ENCODE results near the gene TSPAN14. TPM values are rescaled to one million over a fixed set of nuclear protein-coding genes. Genes with fewer than 3 reads are reported as not detected.

The TSPAN14 gene
- total RNA-seq, 1 experiment from 2014 or later: 46.8 TPM

DNA sequence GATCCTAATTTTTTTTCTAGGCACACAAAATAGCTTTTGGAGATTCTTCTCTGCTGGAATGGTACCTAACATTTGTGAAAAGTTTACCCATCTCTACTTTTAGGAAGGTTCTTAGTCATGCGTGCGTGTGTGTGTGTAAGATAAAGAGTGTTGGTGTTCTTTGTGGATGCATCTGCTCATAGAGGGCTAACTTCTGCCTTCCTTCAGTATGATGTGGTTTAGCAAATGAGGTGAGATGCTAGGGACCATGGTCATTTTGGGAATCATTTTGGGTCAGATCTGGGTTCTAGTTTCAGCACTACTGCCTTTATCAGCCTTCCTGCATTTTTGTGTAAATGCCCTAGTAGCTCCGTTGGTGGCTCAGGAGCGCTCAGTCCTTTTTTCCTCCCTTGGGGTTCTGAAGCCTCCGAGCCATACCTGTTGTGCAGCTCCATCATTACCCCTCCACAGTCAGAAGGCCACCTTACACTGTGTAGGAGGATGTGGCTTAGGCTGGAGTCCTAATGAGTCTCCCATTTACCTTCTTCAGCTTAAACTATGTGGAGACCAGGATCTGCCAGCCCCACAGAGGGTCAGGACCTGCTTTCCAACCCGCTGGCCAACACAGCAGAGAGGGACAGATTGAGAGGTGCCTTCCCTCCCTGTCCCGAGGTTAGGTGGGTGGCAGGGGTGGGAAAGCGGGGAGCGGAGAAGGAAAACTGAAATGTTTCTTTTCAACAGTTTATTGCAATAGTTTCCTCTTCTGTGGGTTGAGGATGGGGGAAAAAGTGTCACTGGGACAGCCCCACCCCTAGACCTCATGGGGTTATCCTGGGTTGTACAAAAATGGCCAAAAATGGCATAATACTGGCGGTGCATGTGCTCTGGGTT lies 31.2 kb downstream of the TSPAN14 start:
- no peak overlapping the region for H2BK20ac ChIP-seq (ENCODE audit: low read depth, low read length, poor library complexity, severe bottlenecking)
- peaks cover 3% of the 10 kb centered on the region for H3K79me1 ChIP-seq (ENCODE audit: insufficient read depth, low read depth, low read length, poor library complexity, severe bottlenecking)
- H3K56ac ChIP-seq (ENCODE audit: insufficient read length, low read depth, low read length): no peak overlapping the region
- H3K14ac ChIP-seq (ENCODE audit: insufficient read depth, low read length): peak overlapping the region; percentile 18; the same call in 1 of the 2 replicates
- no peaks in the 10 kb centered on the region for H3K27me3 Mint-ChIP-seq (ENCODE audit: low read depth)
- H3K4ac ChIP-seq (ENCODE audit: low read depth, low read length): no peak overlapping the region
- H3K9ac ChIP-seq (ENCODE audit: extremely low read depth, insufficient read length, low read length): no peak overlapping the region
- no peak overlapping the region for H2AK5ac ChIP-seq (ENCODE audit: insufficient read length, low read length)
- H2BK120ac ChIP-seq (ENCODE audit: low read depth, low read length, poor library complexity, severe bottlenecking): no peak overlapping the region
- H2BK5ac ChIP-seq (ENCODE audit: insufficient read length, low read length): no peak overlapping the region
- no peak overlapping the region for H2AFZ ChIP-seq (ENCODE audit: low read length)
- H3K79me2 ChIP-seq (ENCODE audit: insufficient read depth, low read length): peaks cover 15% of the 10 kb centered on the region; the same call in 1 of the 2 replicates
- no peak overlapping the region for H3K23ac ChIP-seq (ENCODE audit: insufficient read length, low read depth, low read length)
- H4K91ac ChIP-seq (ENCODE audit: insufficient read length, low read depth, low read length): no peak overlapping the region
- H3K18ac ChIP-seq (ENCODE audit: insufficient read length, low read depth, low read length): no peak overlapping the region
- no peak overlapping the region for H2BK15ac ChIP-seq (ENCODE audit: low read depth, low read length)
- H4K5ac ChIP-seq (ENCODE audit: insufficient read length, low read depth, low read length): no peak overlapping the region
- H2BK12ac ChIP-seq (ENCODE audit: insufficient read length, low read depth, low read length): no peak overlapping the region
- 0 out of 5 replicates have a peak, but pooled peaks cover 0 to under 1% of the 10 kb centered on the region in 2 experiments for H3K9me3 Mint-ChIP-seq
- no peaks in the 10 kb centered on the region for H3K9me3 ChIP-seq (ENCODE audit: control insufficient read depth, low read depth, low read length)
- H3K27ac Mint-ChIP-seq: peak overlapping the region in 1 of 3 experiments; percentile 65; a peak in 4 of 7 replicates
- H3K23me2 ChIP-seq (ENCODE audit: insufficient read length, low read depth, low read length, poor library complexity, severe bottlenecking): no peaks in the 10 kb centered on the region
- H3K4me2 ChIP-seq (ENCODE audit: insufficient read depth, insufficient read length, low read length): no peak overlapping the region
- H3K4me1 ChIP-seq (ENCODE audit: insufficient read depth, low read length): peaks cover 9% of the 10 kb centered on the region; the same call in 1 of the 2 replicates
- whole genome bisulfite sequencing (ENCODE audit: extremely low coverage, insufficient read length, low lambda C conversion rate): no CpG with 5 or more reads among the region's 10 CpGs
- TF ChIP-seq, protein P1, sequence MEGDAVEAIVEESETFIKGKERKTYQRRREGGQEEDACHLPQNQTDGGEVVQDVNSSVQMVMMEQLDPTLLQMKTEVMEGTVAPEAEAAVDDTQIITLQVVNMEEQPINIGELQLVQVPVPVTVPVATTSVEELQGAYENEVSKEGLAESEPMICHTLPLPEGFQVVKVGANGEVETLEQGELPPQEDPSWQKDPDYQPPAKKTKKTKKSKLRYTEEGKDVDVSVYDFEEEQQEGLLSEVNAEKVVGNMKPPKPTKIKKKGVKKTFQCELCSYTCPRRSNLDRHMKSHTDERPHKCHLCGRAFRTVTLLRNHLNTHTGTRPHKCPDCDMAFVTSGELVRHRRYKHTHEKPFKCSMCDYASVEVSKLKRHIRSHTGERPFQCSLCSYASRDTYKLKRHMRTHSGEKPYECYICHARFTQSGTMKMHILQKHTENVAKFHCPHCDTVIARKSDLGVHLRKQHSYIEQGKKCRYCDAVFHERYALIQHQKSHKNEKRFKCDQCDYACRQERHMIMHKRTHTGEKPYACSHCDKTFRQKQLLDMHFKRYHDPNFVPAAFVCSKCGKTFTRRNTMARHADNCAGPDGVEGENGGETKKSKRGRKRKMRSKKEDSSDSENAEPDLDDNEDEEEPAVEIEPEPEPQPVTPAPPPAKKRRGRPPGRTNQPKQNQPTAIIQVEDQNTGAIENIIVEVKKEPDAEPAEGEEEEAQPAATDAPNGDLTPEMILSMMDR (conservative IDR thresholded peaks at IDR 0.05): no peak
- H3K36me3 Mint-ChIP-seq (ENCODE audit: insufficient read depth in 1 of 3, low read depth in 3 of 3): peaks cover 9 to 12% (median 10%) of the 10 kb centered on the region in 3 experiments
- peaks cover 46 to 63% of the 10 kb centered on the region in 2 experiments for H3K4me1 Mint-ChIP-seq
- H4K20me1 ChIP-seq (ENCODE audit: control insufficient read depth, insufficient read depth, insufficient read length): no peaks in the 10 kb centered on the region
- no peak overlapping the region; a peak in 1 of 5 replicates for H3K4me3 Mint-ChIP-seq
- H3K27ac ChIP-seq (ENCODE audit: insufficient read length, low read depth, low read length): no peak overlapping the region
- no peak overlapping the region for H4K8ac ChIP-seq (replicated peaks; ENCODE audit: insufficient read length, low read depth, low read length)
- no peak for DNase-seq
- no peak overlapping the region for H3T11ph ChIP-seq (ENCODE audit: low read length)
- H3K27me3 ChIP-seq (ENCODE audit: insufficient read depth, low read length): no peaks in the 10 kb centered on the region
